Measurements from ENCODE around the gene FHDC1. TPM values are rescaled to one million over a fixed set of nuclear protein-coding genes. Genes with fewer than 3 reads are reported as not detected.

The FHDC1 gene
- total RNA-seq, 4 donors from 2014 or later: 0.29 to 0.52 (median 0.45) TPM

DNA sequence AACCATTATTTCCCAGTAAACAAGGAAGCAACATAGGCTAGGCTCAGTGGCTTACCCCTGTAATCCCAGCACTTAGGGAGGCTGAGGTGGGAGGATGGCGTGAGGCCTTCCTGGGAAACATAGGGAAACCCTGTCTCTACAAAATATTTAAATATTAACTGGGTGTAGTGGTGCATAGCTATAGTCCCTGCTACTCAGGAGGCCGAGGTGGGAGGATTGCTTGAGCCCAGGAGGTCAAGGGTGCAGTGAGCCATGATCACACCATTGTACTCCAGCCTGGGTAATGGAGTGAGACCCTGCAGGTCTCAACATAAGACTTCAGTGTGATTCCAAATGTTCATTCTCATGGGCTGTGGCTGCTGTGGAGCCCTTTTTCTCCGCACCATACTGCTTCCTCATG, 34.9 kb downstream of the FHDC1 start:
- DNase-seq: no peak
- no peaks in the 10 kb centered on the region for H3K4me1 ChIP-seq
- in situ Hi-C loops (cut with MboI; ENCODE audit: low sequenced_read_pairs in 4 of 4) (no loop called here), intact Hi-C loops (cut with DNase I; ENCODE audit: low total_unique reads) (no loop called here)
- ATAC-seq: no peak
- H3K27me3 ChIP-seq: no peaks in the 10 kb centered on the region
- no peaks in the 10 kb centered on the region for H3K36me3 ChIP-seq
- no peaks in the 10 kb centered on the region for H3K9me3 ChIP-seq
- no peak overlapping the region for H3K27ac ChIP-seq
- H3K4me3 ChIP-seq: no peak overlapping the region
- TF ChIP-seq POLR2A (IDR thresholded peaks at IDR 0.05): no peak
- TF ChIP-seq, protein P1, sequence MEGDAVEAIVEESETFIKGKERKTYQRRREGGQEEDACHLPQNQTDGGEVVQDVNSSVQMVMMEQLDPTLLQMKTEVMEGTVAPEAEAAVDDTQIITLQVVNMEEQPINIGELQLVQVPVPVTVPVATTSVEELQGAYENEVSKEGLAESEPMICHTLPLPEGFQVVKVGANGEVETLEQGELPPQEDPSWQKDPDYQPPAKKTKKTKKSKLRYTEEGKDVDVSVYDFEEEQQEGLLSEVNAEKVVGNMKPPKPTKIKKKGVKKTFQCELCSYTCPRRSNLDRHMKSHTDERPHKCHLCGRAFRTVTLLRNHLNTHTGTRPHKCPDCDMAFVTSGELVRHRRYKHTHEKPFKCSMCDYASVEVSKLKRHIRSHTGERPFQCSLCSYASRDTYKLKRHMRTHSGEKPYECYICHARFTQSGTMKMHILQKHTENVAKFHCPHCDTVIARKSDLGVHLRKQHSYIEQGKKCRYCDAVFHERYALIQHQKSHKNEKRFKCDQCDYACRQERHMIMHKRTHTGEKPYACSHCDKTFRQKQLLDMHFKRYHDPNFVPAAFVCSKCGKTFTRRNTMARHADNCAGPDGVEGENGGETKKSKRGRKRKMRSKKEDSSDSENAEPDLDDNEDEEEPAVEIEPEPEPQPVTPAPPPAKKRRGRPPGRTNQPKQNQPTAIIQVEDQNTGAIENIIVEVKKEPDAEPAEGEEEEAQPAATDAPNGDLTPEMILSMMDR (IDR thresholded peaks at IDR 0.05 in 4 of 5, conservative IDR thresholded peaks at IDR 0.05 in 1 of 5): no peak

- Histone ChIP-seq H3K4me1 (no peaks in the 10 kb centered on the region), H3K27me3 (no peaks in the 10 kb centered on the region), H3K9me3 (no peaks in the 10 kb centered on the region), H3K4me3 (no peak overlapping the region), H3K27ac (no peak overlapping the region), H3K36me3 (no peaks in the 10 kb centered on the region)
- ATAC-seq (no peak), DNase-seq (no peak)
- intact Hi-C loops (cut with DNase I; ENCODE audit: low total_unique reads) (no loop called here), in situ Hi-C loops (cut with MboI; ENCODE audit: low sequenced_read_pairs in 4 of 4) (no loop called here)
- TF ChIP-seq, protein P1 (IDR thresholded peaks at IDR 0.05 in 4 of 5, conservative IDR thresholded peaks at IDR 0.05 in 1 of 5): no peak
- TF ChIP-seq POLR2A (IDR thresholded peaks at IDR 0.05): no peak
These were observed 36.9 kb downstream of the FHDC1 start for GRCh38 chr4:152972821-152973628.

GRCh38 chr4:152973629-152974467, 37.7 kb downstream of the FHDC1 start:
- DNase-seq (no peak), ATAC-seq (no peak)
- TF ChIP-seq, protein P1 (IDR thresholded peaks at IDR 0.05 in 4 of 5, conservative IDR thresholded peaks at IDR 0.05 in 1 of 5): no peak
- TF ChIP-seq POLR2A (IDR thresholded peaks at IDR 0.05): no peak
- in situ Hi-C loops (cut with MboI; ENCODE audit: low sequenced_read_pairs in 4 of 4): no loop called here
- Histone ChIP-seq H3K27ac (no peak overlapping the region), H3K4me1 (no peaks in the 10 kb centered on the region), H3K36me3 (no peaks in the 10 kb centered on the region), H3K4me3 (no peak overlapping the region), H3K9me3 (no peaks in the 10 kb centered on the region), H3K27me3 (no peaks in the 10 kb centered on the region)
- intact Hi-C loops (cut with DNase I; ENCODE audit: low total_unique reads): no loop called here

DNA sequence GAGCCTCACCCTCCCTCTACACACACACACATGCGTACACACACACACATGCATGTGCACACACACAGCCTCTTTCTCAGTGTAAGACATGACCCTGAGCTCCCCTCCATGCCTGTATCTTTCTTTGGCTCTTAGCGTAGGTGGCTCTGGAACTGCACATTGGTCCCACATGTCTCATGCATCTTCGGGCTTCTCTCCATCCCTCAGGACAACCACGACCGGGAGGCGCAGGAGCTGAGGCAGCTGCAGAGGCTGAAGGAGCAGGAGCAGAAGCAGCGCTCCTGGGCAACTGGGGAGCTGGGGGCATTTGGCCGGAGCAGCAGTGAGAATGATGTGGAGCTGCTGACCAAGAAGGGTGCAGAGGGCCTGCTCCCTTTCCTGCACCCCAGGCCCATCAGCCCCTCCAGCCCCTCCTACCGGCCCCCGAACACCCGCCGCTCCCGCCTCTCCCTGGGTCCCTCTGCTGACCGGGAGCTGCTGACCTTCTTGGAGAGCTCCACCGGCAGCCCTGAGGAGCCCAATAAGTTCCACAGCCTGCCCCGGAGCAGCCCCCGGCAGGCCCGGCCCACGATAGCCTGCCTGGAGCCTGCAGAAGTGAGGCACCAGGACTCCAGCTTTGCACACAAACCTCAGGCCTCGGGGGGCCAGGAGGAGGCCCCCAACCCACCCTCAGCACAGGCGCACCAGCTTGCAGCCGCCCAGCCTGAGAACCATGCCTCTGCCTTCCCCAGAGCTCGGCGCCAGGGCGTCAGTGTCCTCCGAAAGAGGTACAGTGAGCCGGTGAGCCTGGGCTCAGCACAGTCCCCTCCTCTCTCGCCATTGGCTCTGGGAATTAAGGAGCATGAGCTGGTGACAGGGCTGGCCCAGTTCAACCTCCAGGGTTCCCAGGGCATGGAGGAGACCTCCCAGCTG, 38.6 kb downstream of the FHDC1 start:
- ATAC-seq: no peak
- Histone ChIP-seq H3K4me3 (no peak overlapping the region), H3K27ac (no peak overlapping the region), H3K9me3 (no peaks in the 10 kb centered on the region), H3K27me3 (no peaks in the 10 kb centered on the region), H3K36me3 (no peaks in the 10 kb centered on the region), H3K4me1 (no peaks in the 10 kb centered on the region)
- intact Hi-C loops (cut with DNase I; ENCODE audit: low total_unique reads): no loop called here
- TF ChIP-seq POLR2A (IDR thresholded peaks at IDR 0.05): no peak
- TF ChIP-seq, protein P1 (IDR thresholded peaks at IDR 0.05 in 4 of 5, conservative IDR thresholded peaks at IDR 0.05 in 1 of 5): no peak
- no peak for DNase-seq
- in situ Hi-C loops (cut with MboI; ENCODE audit: low sequenced_read_pairs in 4 of 4): no loop called here

Measured in gastrocnemius medialis (tissue), 4 donors.